Stimulated activated CD4-positive, alpha-beta T cell treated with anti-CD3 and anti-CD28 coated beads, Interleukin-2, amount 100 ng/mL, for 48 hours (primary cell): ENCODE data around the gene HBA1.
"Not testable (repeated sequence)": the region's sequence is repeated elsewhere in the genome, so short reads cannot be mapped to it uniquely, and the experiment has no call there.

ENCODE experiments used
- DNase-seq, 2 donors: peaks; one replicate each; pipeline ENCODE4 v3.0.0-alpha.2; 2020

HBA1 gene

GRCh38 chr16:176477-177382 is at the start of gene HBA1:
HBA1 (plus strand) TSS chr16:176680; CDS start chr16:176717, 37 bp downstream.
- DNase-seq: not testable (repeated sequence)

DNA sequence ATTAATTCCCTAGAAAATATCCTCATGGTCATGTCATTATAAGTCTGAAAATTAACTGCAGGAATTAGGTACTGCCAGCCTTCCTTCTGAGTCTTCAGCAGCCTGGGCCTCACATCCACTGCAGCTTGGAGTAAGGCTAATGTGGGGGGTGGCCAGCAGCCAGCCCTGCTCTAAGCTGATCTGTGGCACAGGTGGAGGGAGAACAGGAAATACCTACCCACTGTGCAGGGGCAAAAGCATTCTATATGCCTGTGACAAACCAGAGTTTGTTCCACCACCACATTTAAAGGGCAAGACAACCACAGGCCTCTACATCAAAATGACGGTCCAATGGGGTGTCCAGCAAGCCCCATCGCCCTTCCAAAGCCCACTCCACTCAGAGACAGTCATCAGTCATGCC is 47.4 kb upstream of the HBA1 start:
- DNase-seq: no peak

- DNase-seq: no peak
These were observed 45.8 kb upstream of the HBA1 start for GRCh38 chr16:130533-131173.

GRCh38 chr16:132120-132519 is 44.4 kb upstream of the HBA1 start:
- no peak for DNase-seq

- no peak for DNase-seq
These were observed 42.8 kb upstream of the HBA1 start for GRCh38 chr16:133716-134115.

DNA sequence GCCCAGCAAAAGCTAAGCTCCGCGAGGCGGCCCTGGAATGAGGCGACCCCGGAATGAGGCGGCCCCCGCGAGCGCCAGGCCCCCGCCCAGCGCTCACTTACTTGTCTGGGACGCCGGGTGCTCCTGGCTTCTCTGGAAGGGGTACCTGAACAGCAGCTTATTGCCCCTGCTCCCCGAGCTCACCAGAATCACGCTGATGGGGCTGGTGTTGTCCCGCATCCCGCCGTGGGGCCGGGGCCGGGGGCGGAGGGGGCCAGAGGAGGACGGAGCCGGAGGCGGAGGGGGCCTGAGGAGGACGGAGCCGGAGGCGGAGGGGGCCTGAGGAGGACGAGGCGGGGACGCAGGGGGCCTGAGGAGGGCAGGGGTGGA is 38.4 kb upstream of the HBA1 start:
- DNase-seq: peak; percentile 15 to 29

GRCh38 chr16:140175-140857 is 36.2 kb upstream of the HBA1 start:
- DNase-seq: no peak

- DNase-seq: no peak
These were observed 34.0 kb upstream of the HBA1 start for GRCh38 chr16:142405-142967.

GRCh38 chr16:143047-143446 is 33.4 kb upstream of the HBA1 start:
- DNase-seq: no peak

DNA sequence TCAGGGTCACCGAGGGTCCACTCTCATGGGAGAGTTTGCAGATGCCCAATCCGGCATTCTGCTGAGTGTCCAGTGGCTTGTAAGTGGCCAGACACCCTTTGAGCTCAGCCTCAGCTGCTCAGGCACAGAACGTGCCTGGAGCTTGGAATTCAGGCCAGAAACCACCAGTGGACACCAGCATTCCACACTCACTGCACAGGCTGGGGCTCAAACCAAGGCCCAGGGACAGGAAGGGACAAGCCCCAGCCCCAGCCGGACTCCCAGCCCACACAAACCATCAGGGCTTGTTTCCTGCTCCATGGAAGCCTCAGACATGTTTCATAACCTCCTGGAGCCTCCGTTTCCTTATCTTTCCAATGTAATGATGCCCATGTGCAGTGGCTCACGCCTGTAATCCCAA is 33.0 kb upstream of the HBA1 start:
- DNase-seq: no peak

- DNase-seq: no peak
These were observed 31.7 kb upstream of the HBA1 start for GRCh38 chr16:144797-145252.

- no peak for DNase-seq
These were observed 29.8 kb upstream of the HBA1 start for GRCh38 chr16:146646-147045.

DNA sequence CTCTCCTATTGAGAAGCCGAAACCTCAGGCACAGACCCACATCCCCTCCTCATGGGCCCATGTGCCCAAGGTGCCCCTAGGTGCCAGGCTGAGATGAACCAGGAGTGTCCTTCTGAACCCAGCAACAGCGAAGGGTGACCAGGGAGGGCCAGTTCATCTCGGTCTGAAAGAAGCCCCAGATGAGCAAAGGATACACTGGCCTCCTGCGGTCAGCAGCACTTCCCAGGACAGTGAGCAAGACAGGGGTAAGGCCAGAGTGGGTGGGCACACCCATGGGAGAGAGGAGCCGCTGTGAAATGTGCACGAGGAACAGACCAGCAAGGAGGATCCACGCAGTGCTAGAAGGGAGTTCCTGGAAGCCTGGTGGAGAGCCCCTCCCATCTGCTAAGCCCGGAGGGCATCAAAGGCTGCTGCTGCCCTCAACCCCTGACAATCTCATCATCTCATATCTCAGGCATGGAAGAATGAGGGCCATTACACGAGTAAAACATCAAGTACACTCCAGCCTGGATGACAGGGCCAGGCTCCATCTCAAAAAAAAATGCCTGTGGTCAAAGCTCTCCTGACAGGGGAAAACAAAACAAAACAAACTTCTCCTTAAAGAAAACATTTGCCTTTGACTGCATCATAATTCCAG is 27.3 kb upstream of the HBA1 start:
- DNase-seq: no peak

GRCh38 chr16:152141-153128 is 24.0 kb upstream of the HBA1 start, which contains the start of gene HBZ:
HBZ (plus strand) TSS chr16:152644; CDS start chr16:152910, 266 bp downstream.
- DNase-seq: no peak

GRCh38 chr16:153129-153521 is 23.4 kb upstream of the HBA1 start:
- not testable (repeated sequence) for DNase-seq

- DNase-seq: not testable (repeated sequence)
These were observed 22.8 kb upstream of the HBA1 start for GRCh38 chr16:153550-154216.

GRCh38 chr16:154217-155030 is 22.1 kb upstream of the HBA1 start:
- DNase-seq: no peak

GRCh38 chr16:155031-155398 is 21.5 kb upstream of the HBA1 start:
- no peak for DNase-seq

DNA sequence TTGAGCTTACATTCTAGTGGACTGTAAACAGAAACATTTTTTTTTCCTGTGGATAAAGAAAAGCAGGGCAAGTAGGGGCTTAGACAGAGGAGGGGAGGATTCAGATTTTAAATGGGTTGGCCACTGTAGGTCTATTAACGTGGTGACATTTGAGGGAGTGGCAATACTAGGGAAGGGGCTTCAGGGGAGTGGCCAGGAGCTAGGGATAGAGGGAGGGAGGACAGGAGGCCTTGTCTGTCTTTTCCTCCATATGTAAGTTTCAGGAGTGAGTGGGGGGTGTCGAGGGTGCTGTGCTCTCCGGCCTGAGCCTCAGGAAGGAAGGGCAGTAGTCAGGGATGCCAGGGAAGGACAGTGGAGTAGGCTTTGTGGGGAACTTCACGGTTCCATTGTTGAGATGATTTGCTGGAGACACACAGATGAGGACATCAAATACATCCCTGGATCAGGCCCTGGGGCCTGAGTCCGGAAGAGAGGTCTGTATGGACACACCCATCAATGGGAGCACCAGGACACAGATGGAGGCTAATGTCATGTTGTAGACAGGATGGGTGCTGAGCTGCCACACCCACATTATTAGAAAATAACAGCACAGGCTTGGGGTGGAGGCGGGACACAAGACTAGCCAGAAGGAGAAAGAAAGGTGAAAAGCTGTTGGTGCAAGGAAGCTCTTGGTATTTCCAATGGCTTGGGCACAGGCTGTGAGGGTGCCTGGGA is 17.2 kb upstream of the HBA1 start:
- DNase-seq: no peak
